NCI-H2107 treated with DMSO at 0.1 percent for 48 hours (cell line): ENCODE measurements around the gene MIS12.

ENCODE experiments used
- DNase-seq: peaks from one replicate; lab custom pipeline; 2025; ENCODE audit not compliant: unreplicated experiment; lab: John Stamatoyannopoulos, UW

The MIS12 gene

GRCh38 chr17:5532581-5532980 lies 46.2 kb downstream of the MIS12 start:
- no peak for DNase-seq

- DNase-seq, result no peak
These were observed 47.3 kb downstream of the MIS12 start for GRCh38 chr17:5533486-5534315.

- no peak for DNase-seq
These were observed 49.1 kb downstream of the MIS12 start for GRCh38 chr17:5535436-5535835.

- DNase-seq, result no peak
These were observed 50.7 kb downstream of the MIS12 start for GRCh38 chr17:5536866-5537650.

- no peak for DNase-seq
These were observed 52.9 kb downstream of the MIS12 start for GRCh38 chr17:5539286-5539685.

- no peak for DNase-seq
These were observed 54.0 kb downstream of the MIS12 start for GRCh38 chr17:5540321-5540720.
